HFFc6 (cell line): ENCODE results near the gene RNF182. TPM values are rescaled to one million over a fixed set of nuclear protein-coding genes. Genes with fewer than 3 reads are reported as not detected.

Source experiments
- DNase-seq: peaks from one replicate; pipeline ENCODE4 v3.0.0-alpha.2; 2018
- H3K27ac Mint-ChIP-seq: 2 replicates; pipeline ENCODE4 v1.8.0; 2020; ENCODE audit warnings: mild to moderate bottlenecking, mixed read lengths
- H3K27me3 Mint-ChIP-seq: 2 replicates; pipeline ENCODE4 v1.8.0; 2021; ENCODE audit warnings: mild to moderate bottlenecking, moderate library complexity, mixed read lengths; ENCODE audit not compliant: insufficient read depth
- H3K36me3 Mint-ChIP-seq: 2 replicates; pipeline ENCODE4 v1.8.0; 2021; ENCODE audit warnings: low read depth, mixed read lengths
- H3K4me1 Mint-ChIP-seq: 2 replicates; pipeline ENCODE4 v1.8.0; 2020; ENCODE audit warnings: low read depth, mixed read lengths
- H3K4me3 Mint-ChIP-seq: 2 replicates; pipeline ENCODE4 v1.8.0; 2020; ENCODE audit warnings: mild to moderate bottlenecking, moderate library complexity, mixed read lengths
- H3K9me3 Mint-ChIP-seq: 2 replicates; pipeline ENCODE4 v1.8.0; 2020; ENCODE audit warnings: mild to moderate bottlenecking, mixed read lengths
- CTCF ChIP-seq: fragments of 200-600 bp; sonication (generic); IDR thresholded peaks from 2 replicates; pipeline ENCODE4 v1.5.0; 2021; ENCODE audit warnings: antibody characterized with exemption, mild to moderate bottlenecking
- total RNA-seq, 6 experiments: library from RNA; stranded (reverse); fragmentation: NEBNext Ultra II Directional; extraction: Animal tissue kit (Norgen Biotek cat#: 25700); gene quantifications; 2 replicates in 1 of 6; 3 replicates in 5 of 6; pipeline ENCODE4 v1.2.3, GENCODE V29; 2021

Gene RNF182
- total RNA-seq, 6 experiments from 2014 or later, result 0.48 to 6.1 (median 0.84) TPM

GRCh38 chr6:14004258-14004657, 79.5 kb downstream of the RNF182 start:
- Mint-ChIP-seq H3K36me3 (peaks cover 4% of the 10 kb centered on the region; the same call in 1 of the 2 replicates), H3K9me3 (no peaks in the 10 kb centered on the region), H3K4me3 (no peak overlapping the region), H3K4me1 (peaks cover 18% of the 10 kb centered on the region), H3K27me3 (no peaks in the 10 kb centered on the region; the same call in 1 of the 2 replicates), H3K27ac (no peak overlapping the region)
- DNase-seq, result no peak
- TF ChIP-seq CTCF, result no peak

GRCh38 chr6:14008809-14009208, 84.1 kb downstream of the RNF182 start:
- peaks cover 5% of the 10 kb centered on the region; the same call in 1 of the 2 replicates for H3K27me3 Mint-ChIP-seq
- no peaks in the 10 kb centered on the region for H3K4me1 Mint-ChIP-seq
- peaks cover 4% of the 10 kb centered on the region; the same call in 1 of the 2 replicates for H3K36me3 Mint-ChIP-seq
- TF ChIP-seq CTCF, result no peak
- H3K27ac Mint-ChIP-seq, result no peak overlapping the region
- no peak for DNase-seq
- H3K4me3 Mint-ChIP-seq, result no peak overlapping the region
- H3K9me3 Mint-ChIP-seq, result no peaks in the 10 kb centered on the region

- no peaks in the 10 kb centered on the region for H3K9me3 Mint-ChIP-seq
- no peak for TF ChIP-seq CTCF
- DNase-seq, result no peak
- H3K4me3 Mint-ChIP-seq, result no peak overlapping the region
- H3K27me3 Mint-ChIP-seq, result peaks cover 5% of the 10 kb centered on the region; the same call in 1 of the 2 replicates
- peaks cover 2% of the 10 kb centered on the region; the same call in 1 of the 2 replicates for H3K36me3 Mint-ChIP-seq
- no peak overlapping the region for H3K27ac Mint-ChIP-seq
- no peaks in the 10 kb centered on the region for H3K4me1 Mint-ChIP-seq
These were observed 84.7 kb downstream of the RNF182 start for GRCh38 chr6:14009431-14009830.

- DNase-seq, result no peak
- Mint-ChIP-seq H3K27me3 (peaks cover 7% of the 10 kb centered on the region; the same call in 1 of the 2 replicates), H3K4me3 (no peak overlapping the region), H3K9me3 (no peaks in the 10 kb centered on the region), H3K27ac (no peak overlapping the region), H3K4me1 (no peaks in the 10 kb centered on the region), H3K36me3 (no peaks in the 10 kb centered on the region)
- no peak for TF ChIP-seq CTCF
These were observed 85.5 kb downstream of the RNF182 start for GRCh38 chr6:14010275-14010674.

- H3K9me3 Mint-ChIP-seq, result no peaks in the 10 kb centered on the region
- no peak overlapping the region for H3K27ac Mint-ChIP-seq
- no peak overlapping the region for H3K4me3 Mint-ChIP-seq
- no peaks in the 10 kb centered on the region for H3K4me1 Mint-ChIP-seq
- H3K36me3 Mint-ChIP-seq, result no peaks in the 10 kb centered on the region
- H3K27me3 Mint-ChIP-seq, result peaks cover 7% of the 10 kb centered on the region; the same call in 1 of the 2 replicates
- DNase-seq, result no peak
- no peak for TF ChIP-seq CTCF
These were observed 87.7 kb downstream of the RNF182 start for GRCh38 chr6:14012313-14013030.
